GM12874 (cell line): ENCODE data around the gene ALAS1.

Experiments
- TF ChIP-seq, protein P1 (sequence below): IDR thresholded peaks from 2 replicates; pipeline ENCODE4 v1.5.1; 2011; ENCODE audit warnings: low read depth, mild to moderate bottlenecking, control low read depth, low read length, moderate library complexity; ENCODE audit not compliant: insufficient read depth

ALAS1 gene

DNA sequence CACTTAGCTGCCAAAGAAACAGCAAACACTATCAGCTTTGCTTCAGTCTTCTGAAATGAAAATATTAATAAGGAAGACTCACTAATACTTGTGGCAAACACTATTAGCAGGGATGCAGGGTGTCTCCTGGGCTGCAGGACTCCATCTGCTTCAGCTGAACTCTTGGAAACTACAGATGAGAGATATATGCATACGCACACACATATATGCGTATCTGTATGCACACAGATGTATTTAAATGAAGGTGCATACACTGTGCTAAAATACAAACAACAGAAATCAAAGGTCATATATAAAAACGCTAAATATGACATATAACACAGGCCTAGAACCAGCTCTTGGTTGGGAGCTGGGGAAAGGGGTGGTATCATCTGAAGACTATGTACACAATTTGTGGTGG is 58.2 kb downstream of the ALAS1 start:
- TF ChIP-seq, protein P1, sequence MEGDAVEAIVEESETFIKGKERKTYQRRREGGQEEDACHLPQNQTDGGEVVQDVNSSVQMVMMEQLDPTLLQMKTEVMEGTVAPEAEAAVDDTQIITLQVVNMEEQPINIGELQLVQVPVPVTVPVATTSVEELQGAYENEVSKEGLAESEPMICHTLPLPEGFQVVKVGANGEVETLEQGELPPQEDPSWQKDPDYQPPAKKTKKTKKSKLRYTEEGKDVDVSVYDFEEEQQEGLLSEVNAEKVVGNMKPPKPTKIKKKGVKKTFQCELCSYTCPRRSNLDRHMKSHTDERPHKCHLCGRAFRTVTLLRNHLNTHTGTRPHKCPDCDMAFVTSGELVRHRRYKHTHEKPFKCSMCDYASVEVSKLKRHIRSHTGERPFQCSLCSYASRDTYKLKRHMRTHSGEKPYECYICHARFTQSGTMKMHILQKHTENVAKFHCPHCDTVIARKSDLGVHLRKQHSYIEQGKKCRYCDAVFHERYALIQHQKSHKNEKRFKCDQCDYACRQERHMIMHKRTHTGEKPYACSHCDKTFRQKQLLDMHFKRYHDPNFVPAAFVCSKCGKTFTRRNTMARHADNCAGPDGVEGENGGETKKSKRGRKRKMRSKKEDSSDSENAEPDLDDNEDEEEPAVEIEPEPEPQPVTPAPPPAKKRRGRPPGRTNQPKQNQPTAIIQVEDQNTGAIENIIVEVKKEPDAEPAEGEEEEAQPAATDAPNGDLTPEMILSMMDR, result no peak

DNA sequence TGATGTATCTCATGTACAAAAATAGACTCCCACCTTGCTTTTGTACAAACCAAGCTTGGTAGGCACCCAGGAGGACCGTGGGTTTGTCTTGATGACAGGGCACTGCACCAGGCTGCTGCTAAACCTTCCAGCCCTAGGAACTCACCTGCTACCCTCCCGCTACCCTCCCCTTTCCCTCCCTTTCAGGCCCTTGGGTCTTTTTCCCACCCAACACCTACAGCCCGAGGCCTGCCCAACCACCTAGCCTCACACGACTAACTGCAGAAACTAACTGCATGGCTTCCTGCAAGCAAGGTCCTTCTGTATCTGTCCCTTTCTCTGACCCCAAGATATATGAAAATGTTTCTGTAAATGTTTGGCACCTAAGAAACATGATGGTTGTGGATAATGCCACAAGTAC is 58.7 kb downstream of the ALAS1 start:
- TF ChIP-seq, protein P1, result no peak

DNA sequence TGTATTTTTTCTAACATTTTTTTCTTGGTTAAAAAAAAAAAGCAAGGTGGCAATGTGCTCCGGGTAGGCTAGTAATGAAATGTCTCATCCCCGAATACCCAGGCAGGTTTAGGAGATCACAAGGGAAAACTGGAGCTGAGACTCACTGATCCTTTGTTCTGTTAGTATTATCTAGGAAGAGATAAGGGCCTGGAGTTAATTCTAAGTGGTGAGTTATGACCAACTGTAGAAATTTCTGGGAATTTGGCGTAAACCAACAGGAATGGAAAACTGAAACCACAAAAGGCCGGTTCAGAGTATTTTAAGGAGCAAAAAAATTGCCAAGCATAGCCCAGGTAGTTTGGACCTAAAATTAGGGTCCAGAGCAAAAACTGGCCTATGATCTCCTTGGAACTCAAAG is 60.0 kb downstream of the ALAS1 start:
- TF ChIP-seq, protein P1, result no peak

DNA sequence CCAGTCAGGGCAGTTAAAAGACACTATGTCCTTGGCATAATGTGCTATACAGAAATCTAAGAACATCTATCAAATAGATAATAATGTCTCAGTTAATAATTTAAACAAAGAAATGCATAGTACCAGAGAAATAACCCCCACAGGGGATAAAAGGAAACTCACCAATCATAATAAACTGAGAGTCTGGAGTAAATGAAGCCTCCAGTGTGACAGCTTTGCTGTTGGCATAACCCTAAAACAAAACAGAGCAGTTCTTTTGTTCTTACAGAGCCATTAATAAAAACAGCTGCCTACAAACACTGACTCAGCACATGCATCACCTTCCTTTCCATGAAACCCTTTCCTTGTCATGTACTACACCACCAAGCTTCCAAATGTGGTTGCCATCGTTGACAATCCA is 61.1 kb downstream of the ALAS1 start:
- TF ChIP-seq, protein P1, result no peak

DNA sequence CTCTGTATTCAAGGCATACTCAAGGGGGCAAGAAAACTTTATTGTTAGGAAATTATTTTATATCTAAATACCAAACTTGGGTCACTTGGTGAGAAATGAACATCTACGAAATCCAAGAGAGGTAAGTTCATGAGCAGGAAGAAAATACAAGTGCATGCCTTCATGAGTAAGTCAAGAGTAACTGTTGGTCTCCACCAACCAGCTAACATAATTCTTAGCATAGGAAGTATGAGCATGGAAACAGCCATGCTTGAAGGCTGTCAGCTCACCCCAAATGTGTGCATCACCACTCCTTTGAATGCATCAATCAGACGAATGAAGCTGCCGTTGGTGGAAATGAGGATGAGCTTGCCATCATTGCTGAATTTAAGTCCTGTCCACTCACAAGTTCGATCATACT is 61.5 kb downstream of the ALAS1 start:
- TF ChIP-seq, protein P1, result no peak

DNA sequence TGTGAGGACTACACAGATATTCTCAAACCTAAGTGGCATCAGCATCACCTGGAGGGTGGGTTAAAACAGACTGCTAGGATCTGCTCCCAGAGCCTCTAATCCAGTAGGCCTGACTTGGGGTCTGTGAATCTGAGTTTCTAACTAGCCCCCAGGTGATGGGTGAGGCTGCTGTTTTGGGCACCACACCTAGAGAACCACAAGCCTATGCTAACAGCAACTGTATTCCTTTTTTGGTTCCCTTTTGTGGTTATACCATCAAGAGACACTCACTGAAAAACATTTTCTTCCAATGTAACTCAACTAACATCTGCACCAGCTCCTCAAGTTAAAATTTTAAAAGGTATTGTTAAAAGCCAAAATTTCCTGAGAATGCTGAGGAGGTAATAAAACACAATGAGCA is 64.5 kb downstream of the ALAS1 start:
- TF ChIP-seq, protein P1, result no peak
